Omental fat pad (tissue), 4 donors: ENCODE data around the gene ELFN1. TPM values are rescaled to one million over a fixed set of nuclear protein-coding genes. Genes with fewer than 3 reads are reported as not detected.

Experiments used
- ATAC-seq: fragments of 150-250 bp; one replicate; pipeline ENCODE4 v1.9.1; 2016; ENCODE audit warnings: mild to moderate bottlenecking, moderate library complexity; ENCODE audit not compliant: low FRiP score
- DNase-seq: peaks from one replicate; pipeline ENCODE4 v3.0.0-alpha.2; 2019; ENCODE audit warnings: low spot score
- total RNA-seq, 4 donors: library from RNA; depleted of rRNA; stranded (reverse); fragments of >200 nt; gene quantifications; one replicate each; pipeline ENCODE4 v1.1.0, GENCODE V29; 2016
- TF ChIP-seq, protein P1 (sequence below), 3 donors: fragments of 450-650 bp; IDR thresholded peaks; one replicate each; pipeline ENCODE4 v1.5.1; 2016 to 2017; ENCODE audit warnings: antibody characterized with exemption in 3 of 3, mild to moderate bottlenecking in 3 of 3, moderate library complexity in 2 of 3

ELFN1 gene
- total RNA-seq, 4 donors from 2014 or later = 3.8 to 6.0 (median 4.1) TPM

DNA sequence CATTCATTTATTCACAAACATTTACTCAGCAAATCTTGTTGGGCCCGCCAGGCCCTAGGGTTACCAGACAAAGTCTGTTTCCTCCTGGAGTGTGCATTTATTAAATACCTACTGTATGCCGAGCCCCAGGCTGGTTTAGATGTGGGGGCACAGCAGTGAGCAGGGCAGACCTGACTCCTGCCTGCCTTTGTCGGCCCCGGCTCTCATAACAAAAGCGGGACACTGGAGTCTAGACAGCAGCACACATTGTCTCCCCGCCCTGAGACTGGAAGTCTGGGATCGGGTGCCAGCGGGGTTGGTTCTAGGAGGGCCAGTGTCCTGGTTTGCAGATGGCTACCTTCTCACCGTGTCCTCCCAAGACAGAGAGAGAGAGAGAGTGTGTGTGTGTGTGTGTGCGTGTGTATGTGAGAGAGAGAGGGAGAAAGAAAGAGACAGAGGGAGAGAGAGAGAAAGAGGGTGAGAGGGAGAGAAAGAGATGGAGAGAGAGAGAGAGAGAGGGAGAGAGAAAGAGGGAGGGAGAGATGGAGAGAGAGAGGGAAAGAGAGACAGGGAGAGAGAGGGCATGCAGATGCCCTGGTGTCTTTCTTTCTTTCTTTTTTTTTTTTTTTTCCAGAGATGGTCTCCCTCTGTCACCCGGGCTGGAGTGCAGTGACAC, 25.9 kb downstream of the ELFN1 start:
- TF ChIP-seq, protein P1, sequence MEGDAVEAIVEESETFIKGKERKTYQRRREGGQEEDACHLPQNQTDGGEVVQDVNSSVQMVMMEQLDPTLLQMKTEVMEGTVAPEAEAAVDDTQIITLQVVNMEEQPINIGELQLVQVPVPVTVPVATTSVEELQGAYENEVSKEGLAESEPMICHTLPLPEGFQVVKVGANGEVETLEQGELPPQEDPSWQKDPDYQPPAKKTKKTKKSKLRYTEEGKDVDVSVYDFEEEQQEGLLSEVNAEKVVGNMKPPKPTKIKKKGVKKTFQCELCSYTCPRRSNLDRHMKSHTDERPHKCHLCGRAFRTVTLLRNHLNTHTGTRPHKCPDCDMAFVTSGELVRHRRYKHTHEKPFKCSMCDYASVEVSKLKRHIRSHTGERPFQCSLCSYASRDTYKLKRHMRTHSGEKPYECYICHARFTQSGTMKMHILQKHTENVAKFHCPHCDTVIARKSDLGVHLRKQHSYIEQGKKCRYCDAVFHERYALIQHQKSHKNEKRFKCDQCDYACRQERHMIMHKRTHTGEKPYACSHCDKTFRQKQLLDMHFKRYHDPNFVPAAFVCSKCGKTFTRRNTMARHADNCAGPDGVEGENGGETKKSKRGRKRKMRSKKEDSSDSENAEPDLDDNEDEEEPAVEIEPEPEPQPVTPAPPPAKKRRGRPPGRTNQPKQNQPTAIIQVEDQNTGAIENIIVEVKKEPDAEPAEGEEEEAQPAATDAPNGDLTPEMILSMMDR (IDR thresholded peaks at IDR 0.05) = no peak
- peak; percentile 19 for DNase-seq

DNA sequence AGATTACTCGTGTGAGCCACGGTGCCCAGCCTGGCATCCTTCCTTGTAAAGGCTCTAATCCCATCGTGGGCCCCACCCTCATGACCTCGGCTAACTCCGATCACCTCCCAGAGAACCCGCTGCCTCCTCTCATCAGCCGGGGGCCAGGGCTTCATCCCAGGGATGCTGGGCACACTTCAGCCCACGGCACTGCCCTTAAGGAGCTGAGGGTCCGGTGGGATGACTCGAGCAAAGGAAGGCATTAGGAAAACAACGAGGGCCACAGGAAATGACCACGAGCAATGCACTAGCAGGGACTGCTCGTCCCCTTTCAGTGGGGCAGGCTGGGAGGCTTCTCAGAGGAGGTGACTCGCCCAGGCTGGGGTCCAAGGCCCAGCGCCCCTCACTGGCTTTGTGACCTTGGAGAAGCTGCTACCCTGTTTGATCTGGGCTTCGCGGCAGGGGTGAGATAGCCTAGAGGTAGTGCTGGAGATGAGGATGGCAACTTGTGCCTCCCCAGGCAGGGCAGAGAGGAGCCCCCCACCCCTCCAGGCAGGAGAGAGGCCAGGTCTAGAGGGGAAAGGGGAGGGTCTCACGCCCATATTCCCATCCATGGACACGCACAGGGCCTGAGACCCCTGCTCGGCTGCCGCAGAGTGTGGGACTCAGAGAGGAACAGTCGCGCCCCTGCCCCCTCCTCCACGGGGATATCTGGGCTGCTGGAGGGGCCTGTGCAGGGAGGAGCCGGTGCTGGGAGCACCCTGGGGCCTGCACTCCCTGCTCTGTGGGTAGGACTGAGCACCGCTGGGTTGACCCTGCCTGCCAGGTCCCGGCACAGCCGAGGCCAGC, 26.8 kb downstream of the ELFN1 start:
- DNase-seq (peak; percentile 5), ATAC-seq (no peak)
- TF ChIP-seq, protein P1 (IDR thresholded peaks at IDR 0.05) = no peak

More for the DNA sequence above, 25.9 kb downstream of the ELFN1 start:
- no peak for ATAC-seq

DNA sequence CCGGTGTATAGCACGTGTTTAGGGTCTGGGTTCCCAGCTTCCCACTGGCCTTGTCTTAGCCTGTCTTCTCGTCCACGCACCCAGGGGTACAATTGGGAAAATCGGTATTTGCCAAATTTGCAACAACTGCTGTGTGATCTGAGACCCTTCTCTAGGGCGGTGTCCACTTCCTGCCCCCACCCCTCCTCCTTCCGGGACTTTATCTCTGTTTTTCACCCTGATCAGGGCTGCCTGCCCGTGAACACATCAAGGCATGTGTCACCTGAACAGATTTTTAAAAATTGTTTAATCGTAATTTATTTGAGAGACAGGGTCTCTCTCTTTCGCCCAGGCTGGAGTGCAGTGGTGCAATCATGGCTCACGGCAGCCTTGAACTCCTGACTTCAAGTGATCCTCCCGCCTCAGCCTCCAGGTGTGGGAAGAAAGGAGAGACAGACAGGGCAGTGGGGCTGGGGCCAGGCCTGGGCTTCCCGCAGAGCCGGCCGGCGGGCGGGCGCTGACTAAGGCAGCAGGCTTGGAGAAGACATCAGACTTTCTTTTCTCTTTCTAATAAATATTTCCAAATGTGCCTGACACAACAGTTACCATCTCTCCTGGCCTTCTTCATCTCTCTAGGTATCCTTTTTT, 27.5 kb downstream of the ELFN1 start:
- ATAC-seq = no peak
- DNase-seq = peak; percentile 19
- TF ChIP-seq, protein P1 (IDR thresholded peaks at IDR 0.05) = no peak

DNA sequence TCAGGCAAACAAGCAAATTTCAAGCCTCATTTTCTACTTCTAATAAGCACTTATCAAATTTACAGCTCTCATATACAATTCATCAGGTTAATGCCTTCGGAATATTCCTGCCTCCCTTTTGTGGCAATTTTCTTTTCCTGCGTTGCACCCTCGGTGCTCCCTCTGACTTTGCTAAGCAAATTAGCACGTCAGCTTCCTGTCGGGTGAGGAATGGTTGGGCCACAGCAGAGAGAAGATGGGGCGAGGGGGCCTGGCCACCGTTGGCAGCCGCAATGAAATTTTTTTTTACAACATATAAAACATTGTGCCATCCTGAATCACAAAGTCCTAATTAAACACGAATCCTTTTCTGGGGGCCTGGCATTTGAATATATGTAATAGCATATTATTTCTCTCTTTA, 28.1 kb downstream of the ELFN1 start:
- DNase-seq = peak; percentile 5
- TF ChIP-seq, protein P1 (IDR thresholded peaks at IDR 0.05) = no peak
- no peak for ATAC-seq

DNA sequence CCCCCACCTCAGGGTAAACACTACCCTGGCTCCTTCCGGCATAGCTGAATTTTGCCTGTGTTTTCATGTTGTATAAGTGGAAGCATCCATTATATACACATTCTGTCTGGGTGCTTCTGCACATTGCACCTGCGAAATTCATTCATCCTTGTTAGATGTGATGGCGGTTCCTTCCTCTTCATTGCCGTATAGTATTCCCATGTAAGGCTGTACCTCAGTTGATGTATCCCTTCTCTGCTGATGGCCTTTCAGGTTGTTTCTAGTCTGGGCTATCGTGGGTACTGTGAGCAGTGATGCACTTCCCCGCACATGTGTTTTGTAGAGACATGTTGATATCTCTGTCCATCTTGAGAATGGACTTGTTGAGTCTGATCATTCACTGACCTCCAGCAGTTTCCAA, 28.9 kb downstream of the ELFN1 start:
- TF ChIP-seq, protein P1 (IDR thresholded peaks at IDR 0.05) = no peak
- no peak for DNase-seq
- ATAC-seq = no peak

DNA sequence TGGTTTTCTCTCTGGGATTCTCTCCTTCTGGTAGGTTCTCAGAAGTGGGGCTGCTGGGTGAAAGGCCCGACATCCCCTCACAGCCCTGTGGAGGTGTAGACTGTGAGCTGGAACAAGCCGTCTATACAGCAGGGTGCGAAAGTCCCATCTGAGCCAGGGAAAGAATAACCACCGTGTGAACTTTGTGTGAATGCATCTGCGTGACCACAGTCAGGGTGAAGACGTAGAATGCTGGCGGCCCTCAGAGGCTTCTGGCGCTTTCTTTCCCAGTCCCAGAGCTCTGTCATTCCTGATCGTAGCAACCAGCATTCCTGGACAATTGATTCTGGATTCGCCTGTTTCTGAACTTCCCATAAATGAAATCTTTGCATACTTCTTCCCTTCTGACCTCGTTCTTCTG, 30.0 kb downstream of the ELFN1 start:
- no peak for DNase-seq
- TF ChIP-seq, protein P1 (IDR thresholded peaks at IDR 0.05) = no peak
- ATAC-seq = no peak
